CD4-positive, alpha-beta T cell (primary cell): ENCODE data around the gene ABL1. TPM values are rescaled to one million over a fixed set of nuclear protein-coding genes. Genes with fewer than 3 reads are reported as not detected.

Experiments used
- ATAC-seq: fragments of 200-7000 bp; cut with Tn5 transposase; one replicate; pipeline ENCODE4 v1.10.0; 2022; ENCODE audit warnings: mild to moderate bottlenecking; ENCODE audit not compliant: poor library complexity
- CTCF ChIA-PET: fragments of 350-600 bp; sonication (Branson Sonifier 250); formaldehyde crosslinking; loops from one replicate; lab custom pipeline; 2021; ENCODE audit warnings: antibody characterized with exemption, inconsistent platforms; lab: Charles Lee
- POLR2A ChIA-PET: fragments of 350-600 bp; sonication (Branson Sonifier 250); formaldehyde crosslinking; loops from one replicate; lab custom pipeline; 2021; ENCODE audit warnings: antibody characterized with exemption, inconsistent platforms; lab: Charles Lee
- DNase-seq, 14 experiments: peaks; one replicate each; pipeline ENCODE4 v3.0.0-alpha.2; 2013 to 2020; ENCODE audit warnings: mixed read lengths in 2 of 14
- H3K27ac ChIP-seq, 2 donors: one replicate each; pipeline versions ENCODE4 v1.5.1 to v1.7.0; 2013; ENCODE audit warnings: low read length in 2 of 2, low read depth in 1 of 2, mild to moderate bottlenecking in 1 of 2
- H3K27me3 ChIP-seq, 2 experiments: 1 replicate in 1 of 2; 2 replicates in 1 of 2; pipeline versions ENCODE4 v1.6.1 to v1.7.0; 2013; ENCODE audit warnings: low read length in 2 of 2, control low read depth in 1 of 2, mild to moderate bottlenecking in 1 of 2, moderate library complexity in 1 of 2; ENCODE audit not compliant: insufficient read depth in 2 of 2, control insufficient read depth in 1 of 2
- H3K36me3 ChIP-seq: one replicate; pipeline ENCODE4 v1.6.1; 2013; ENCODE audit warnings: low read length, control low read depth; ENCODE audit not compliant: insufficient read depth
- H3K4me1 ChIP-seq: one replicate; pipeline ENCODE4 v1.6.1; 2013; ENCODE audit warnings: low read length, control low read depth; ENCODE audit not compliant: insufficient read depth
- H3K4me3 ChIP-seq: one replicate; pipeline ENCODE4 v1.5.1; 2013; ENCODE audit warnings: mild to moderate bottlenecking, low read length, moderate library complexity
- H3K9me3 ChIP-seq, 2 experiments: 1 replicate in 1 of 2; 2 replicates in 1 of 2; pipeline versions ENCODE4 v1.6.1 to v1.7.0; 2013; ENCODE audit warnings: low read length in 2 of 2, mild to moderate bottlenecking in 2 of 2, control low read depth in 1 of 2, moderate library complexity in 1 of 2; ENCODE audit not compliant: control insufficient read depth in 1 of 2, insufficient read depth in 1 of 2
- H3K27ac Mint-ChIP-seq: one replicate; pipeline ENCODE4 v1.8.0; 2020; ENCODE audit warnings: mixed read lengths
- H3K27me3 Mint-ChIP-seq: one replicate; pipeline ENCODE4 v1.8.0; 2021; ENCODE audit warnings: mixed read lengths
- H3K36me3 Mint-ChIP-seq: one replicate; pipeline ENCODE4 v1.8.0; 2021; ENCODE audit warnings: low read depth, mixed read lengths
- H3K4me1 Mint-ChIP-seq: one replicate; pipeline ENCODE4 v1.8.0; 2021; ENCODE audit warnings: low read depth, mixed read lengths
- H3K4me3 Mint-ChIP-seq: one replicate; pipeline ENCODE4 v1.8.0; 2020; ENCODE audit warnings: mild to moderate bottlenecking, mixed read lengths
- H3K9me3 Mint-ChIP-seq: one replicate; pipeline ENCODE4 v1.8.0; 2020; ENCODE audit warnings: mixed read lengths
- CTCF ChIP-seq: fragments of 200-600 bp; IDR thresholded peaks from one replicate; pipeline ENCODE4 v1.8.0; 2022; ENCODE audit warnings: antibody characterized with exemption, mild to moderate bottlenecking
- intact Hi-C, 2 experiments: fragments of 100-400 bp; cut with DNase I in 1 of 2; cut with micrococcal nuclease in 1 of 2; formaldehyde crosslinking; loops; one replicate each; pipeline versions ENCODE4 v1.15.1 to v1.9.0; 2023 to 2025; cut with DNase I, micrococcal nuclease
- total RNA-seq, 174 experiments: library from RNA in 2 of 174; stranded (reverse) in 2 of 174; gene quantifications; one replicate each; pipeline ENCODE4 v1.2.3 and lab custom pipeline; 2021 to 2026

The ABL1 gene
- total RNA-seq, 2 experiments from 2014 or later: 29.8 to 33.7 TPM

GRCh38 chr9:130873966-130874365 lies 38.9 kb downstream of the ABL1 start:
- CTCF ChIA-PET: no interaction called here
- H3K4me1 ChIP-seq: no peaks in the 10 kb centered on the region
- H3K27ac Mint-ChIP-seq: no peak overlapping the region
- no peaks in the 10 kb centered on the region for H3K9me3 ChIP-seq
- DNase-seq: no peak
- intact Hi-C loops: no loop called here
- no peaks in the 10 kb centered on the region for H3K9me3 Mint-ChIP-seq
- no peaks in the 10 kb centered on the region for H3K4me1 Mint-ChIP-seq
- POLR2A ChIA-PET: no interaction called here
- no peak overlapping the region for H3K4me3 ChIP-seq
- peaks cover 82% of the 10 kb centered on the region for H3K36me3 Mint-ChIP-seq
- H3K4me3 Mint-ChIP-seq: no peak overlapping the region
- H3K36me3 ChIP-seq: peaks cover 46% of the 10 kb centered on the region
- no peak for TF ChIP-seq CTCF
- ATAC-seq: no peak
- H3K27ac ChIP-seq: no peak overlapping the region
- no peaks in the 10 kb centered on the region for H3K27me3 ChIP-seq
- no peaks in the 10 kb centered on the region for H3K27me3 Mint-ChIP-seq

- H3K9me3 ChIP-seq: no peaks in the 10 kb centered on the region
- no peak overlapping the region for H3K27ac Mint-ChIP-seq
- no peaks in the 10 kb centered on the region for H3K27me3 Mint-ChIP-seq
- no peaks in the 10 kb centered on the region for H3K27me3 ChIP-seq
- H3K4me3 Mint-ChIP-seq: no peak overlapping the region
- DNase-seq (no peak), ATAC-seq (no peak)
- no peaks in the 10 kb centered on the region for H3K4me1 Mint-ChIP-seq
- H3K4me1 ChIP-seq: no peaks in the 10 kb centered on the region
- intact Hi-C loops: no loop called here
- H3K4me3 ChIP-seq: no peak overlapping the region
- H3K9me3 Mint-ChIP-seq: no peaks in the 10 kb centered on the region
- CTCF ChIA-PET: no interaction called here
- no peak overlapping the region for H3K27ac ChIP-seq
- TF ChIP-seq CTCF: no peak
- peaks cover 54% of the 10 kb centered on the region for H3K36me3 ChIP-seq
- POLR2A ChIA-PET: no interaction called here
- H3K36me3 Mint-ChIP-seq: peaks cover 90% of the 10 kb centered on the region
Observed at GRCh38 chr9:130874783-130875182, 39.7 kb downstream of the ABL1 start.

GRCh38 chr9:130877300-130877699 lies 42.2 kb downstream of the ABL1 start:
- Mint-ChIP-seq H3K27me3 (no peaks in the 10 kb centered on the region), H3K4me1 (no peaks in the 10 kb centered on the region), H3K9me3 (no peaks in the 10 kb centered on the region), H3K36me3 (peaks cover 89% of the 10 kb centered on the region), H3K4me3 (no peak overlapping the region), H3K27ac (no peak overlapping the region)
- POLR2A ChIA-PET: no interaction called here
- CTCF ChIA-PET: no interaction called here
- intact Hi-C loops: no loop called here
- no peak overlapping the region for H3K4me3 ChIP-seq
- no peaks in the 10 kb centered on the region for H3K27me3 ChIP-seq
- H3K9me3 ChIP-seq: no peaks in the 10 kb centered on the region
- no peak for TF ChIP-seq CTCF
- no peak for DNase-seq
- no peak for ATAC-seq
- H3K27ac ChIP-seq: no peak overlapping the region
- H3K36me3 ChIP-seq: peaks cover 66% of the 10 kb centered on the region
- H3K4me1 ChIP-seq: no peaks in the 10 kb centered on the region
